Hematopoietic multipotent progenitor cell treated with erythropoietin and hydrocortisone succinate and interleukin-3 and kit ligand, for 15 days (in vitro differentiated cells): ENCODE measurements around the gene TNS1.

Experiments used
- DNase-seq: peaks from one replicate; pipeline ENCODE4 v3.0.0-alpha.2; 2015; ENCODE audit warnings: low spot score

The TNS1 gene

GRCh38 chr2:218015586-218016521 lies 13.1 kb upstream of the TNS1 start:
- DNase-seq: no peak

DNA sequence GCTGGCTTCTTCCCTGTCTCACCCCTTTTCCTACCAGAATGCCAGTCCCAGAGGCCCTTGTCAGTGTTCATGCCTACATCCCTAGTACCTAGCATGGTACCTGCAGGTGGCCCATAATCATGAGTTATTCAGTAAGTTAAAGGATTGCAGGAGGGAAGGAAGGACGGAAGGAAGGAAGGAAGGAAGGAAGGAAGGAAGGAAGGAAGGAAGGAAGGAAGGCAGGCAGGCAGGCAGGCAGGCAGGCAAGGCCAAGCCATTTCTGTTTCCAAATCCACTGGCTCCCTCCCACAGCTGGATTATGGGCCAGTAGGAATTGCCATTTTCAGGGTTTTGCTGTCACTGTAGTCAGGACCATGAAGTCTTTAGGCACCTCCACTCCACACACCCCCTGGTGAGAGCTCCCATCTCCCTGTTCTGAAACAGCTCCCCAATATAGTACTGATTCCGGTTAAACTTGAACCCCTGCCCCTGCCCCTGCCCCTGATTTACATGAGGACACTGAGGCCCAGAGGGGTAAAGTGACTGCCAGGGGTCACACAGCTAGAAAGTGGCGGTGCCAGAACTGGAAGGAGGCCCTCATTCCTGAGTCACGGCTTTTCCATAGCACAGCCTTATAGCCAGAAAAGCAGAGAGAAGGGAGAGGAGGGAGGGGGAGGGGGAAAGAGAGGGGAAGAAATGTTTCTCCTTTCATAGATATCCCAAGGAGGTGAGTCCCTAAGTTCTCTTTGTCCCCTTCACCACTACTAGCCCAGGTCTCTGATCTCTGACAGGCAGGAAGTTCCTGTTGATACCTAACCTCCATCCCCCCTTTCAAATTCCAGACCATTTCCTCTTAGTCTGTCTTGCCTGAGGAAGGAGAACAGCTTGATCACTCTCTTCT lies 12.2 kb upstream of the TNS1 start:
- DNase-seq: no peak

DNA sequence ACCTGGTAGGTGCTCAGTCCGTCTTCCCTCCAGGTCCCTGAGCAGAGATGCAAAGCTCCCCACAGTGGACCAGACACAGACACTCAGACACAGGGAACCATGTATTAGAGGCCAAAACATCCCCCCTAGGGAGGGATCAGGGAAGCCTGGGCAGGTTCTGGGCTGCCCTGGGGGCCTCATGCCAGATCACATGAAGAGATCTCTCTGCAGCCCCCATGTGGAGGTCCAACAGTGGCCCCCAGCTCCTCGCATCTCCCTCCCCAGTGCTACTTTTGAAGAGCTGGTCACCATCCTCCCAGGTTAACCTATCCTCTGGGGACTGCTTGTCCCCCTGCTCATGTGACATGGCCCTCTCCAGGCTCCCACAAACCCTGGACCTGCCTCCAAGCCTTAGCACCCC lies 10.5 kb upstream of the TNS1 start:
- no peak for DNase-seq

DNA sequence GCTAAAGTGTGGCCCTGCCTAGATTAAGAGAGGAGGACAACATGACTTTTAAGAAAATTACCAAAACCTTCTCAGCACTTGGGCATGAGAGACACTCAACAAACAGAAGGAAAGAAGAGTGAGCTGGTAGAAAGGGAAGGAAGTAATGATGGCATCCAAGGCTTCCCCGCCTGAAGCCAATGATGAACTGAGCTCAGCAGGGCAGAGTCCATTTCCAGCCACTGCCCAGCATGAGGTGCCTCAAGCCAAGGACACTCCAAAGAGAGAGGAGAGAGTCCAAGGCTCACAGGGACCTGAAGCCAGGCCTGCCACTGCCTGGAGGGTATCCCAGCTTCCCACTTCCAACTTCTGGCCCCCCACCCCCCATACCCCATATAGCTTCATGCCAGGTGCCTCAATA lies 9.5 kb upstream of the TNS1 start:
- no peak for DNase-seq

GRCh38 chr2:218011653-218012040 lies 8.9 kb upstream of the TNS1 start:
- no peak for DNase-seq

DNA sequence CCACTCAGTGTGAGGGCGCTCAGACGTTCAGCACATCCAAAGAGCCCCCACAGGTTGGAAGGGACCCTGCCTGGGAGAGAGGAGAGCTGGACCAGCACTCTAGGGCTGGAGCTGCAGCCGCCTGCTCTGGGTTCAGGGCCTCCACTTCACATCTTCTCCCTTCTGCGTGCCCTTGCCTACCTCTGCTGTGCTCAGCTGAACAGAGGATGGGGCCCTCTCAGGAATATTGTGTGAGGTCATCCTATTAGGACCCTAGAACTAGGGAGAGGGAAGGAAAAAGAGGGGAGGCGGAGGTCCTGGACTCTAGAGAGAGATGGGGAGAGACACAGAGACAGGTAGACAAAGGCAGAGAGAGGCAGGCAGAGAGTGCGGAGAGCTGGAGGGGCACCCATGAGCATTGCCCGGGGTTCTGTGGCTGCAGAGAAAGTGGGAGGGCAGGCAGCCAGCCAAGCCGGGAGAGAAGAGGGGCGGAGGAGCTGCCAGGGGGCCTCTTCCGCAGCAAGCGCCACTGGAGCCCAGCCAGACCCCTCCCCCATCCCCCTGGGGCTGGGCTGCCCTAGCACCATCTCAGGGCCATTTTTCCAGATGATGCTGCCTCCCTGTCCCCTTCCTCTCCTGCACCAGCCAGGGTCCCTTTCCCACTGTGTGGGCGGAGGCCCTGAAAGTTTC lies 8.3 kb upstream of the TNS1 start:
- DNase-seq: no peak

DNA sequence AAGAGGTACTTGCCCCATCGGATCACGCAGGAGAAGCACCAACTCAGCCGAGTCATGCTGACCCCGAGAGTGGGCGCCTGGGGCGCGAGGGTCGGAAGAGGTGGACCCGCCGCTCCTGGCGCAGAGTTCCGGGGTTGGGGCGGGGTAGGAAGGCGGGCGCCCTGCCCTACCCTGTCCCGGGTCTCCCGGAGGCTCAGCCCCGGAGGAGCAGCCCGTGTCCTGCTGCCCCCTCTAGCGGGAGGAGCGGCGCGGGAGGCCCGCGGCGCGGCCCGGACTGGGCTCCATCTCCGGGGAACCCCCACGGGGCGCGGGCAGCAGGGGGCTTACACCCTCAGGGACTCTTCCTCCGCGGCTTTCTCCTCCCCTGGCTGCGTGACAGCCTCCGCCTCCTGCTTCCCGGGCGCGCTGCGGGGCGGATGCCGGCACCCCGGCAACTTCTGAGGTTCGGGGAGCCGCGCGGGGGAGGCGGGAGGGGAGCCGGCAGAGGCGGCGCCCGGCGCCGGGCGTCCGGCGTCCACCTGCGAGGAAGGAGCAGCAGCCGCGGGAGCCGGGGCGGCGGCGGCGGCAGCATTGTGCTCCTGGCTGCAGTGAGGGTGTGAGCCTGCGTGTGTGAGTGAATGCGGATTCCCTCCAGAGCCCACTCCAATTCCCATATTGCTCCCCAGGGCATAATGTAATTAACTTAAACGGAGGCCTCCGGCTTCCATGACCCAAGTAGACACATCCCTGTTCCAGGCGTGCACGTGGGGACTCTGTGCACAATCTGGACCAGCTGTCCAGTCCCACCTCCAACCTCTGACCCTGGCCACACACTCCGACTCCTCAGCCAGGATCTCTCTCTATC lies 7.6 kb upstream of the TNS1 start:
- DNase-seq: no peak

DNA sequence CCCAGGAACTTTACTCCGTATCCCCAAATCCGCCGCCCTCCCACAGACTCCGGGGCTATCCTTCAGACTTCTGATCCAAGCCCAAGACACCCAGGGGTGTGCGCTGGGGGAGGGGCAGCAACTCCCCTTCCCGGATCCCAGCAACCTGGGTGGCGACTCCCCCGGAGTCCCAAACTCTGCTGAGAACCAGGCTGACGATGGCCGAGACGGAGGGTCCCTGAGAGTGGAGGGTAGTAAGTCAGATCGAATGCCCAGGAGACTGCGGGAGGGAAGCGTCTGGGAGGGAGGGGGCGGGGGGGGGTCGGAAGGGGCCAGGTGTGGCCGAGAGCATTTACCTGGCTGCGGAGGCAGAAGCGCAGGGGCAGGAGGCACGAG lies 7.0 kb upstream of the TNS1 start:
- DNase-seq: no peak

DNA sequence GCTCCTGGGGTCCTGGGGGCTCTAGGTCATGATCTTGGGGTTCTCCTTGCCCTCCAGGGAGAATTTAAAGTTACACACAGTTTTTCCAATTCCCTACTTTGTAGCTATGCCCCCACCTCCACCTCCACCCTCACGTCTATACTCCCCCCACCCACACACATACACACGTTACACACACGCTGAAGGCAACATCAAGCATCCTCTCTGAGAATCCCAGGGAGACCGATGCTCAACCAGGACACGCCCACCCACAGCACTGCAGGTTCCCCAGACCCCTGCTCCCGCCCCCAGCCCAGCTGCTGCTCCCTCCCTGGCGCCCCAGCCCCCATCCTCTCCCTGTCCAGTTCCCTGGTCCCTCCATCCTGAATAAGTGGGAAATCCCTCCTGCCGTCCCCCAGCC lies 6.4 kb upstream of the TNS1 start:
- no peak for DNase-seq

DNA sequence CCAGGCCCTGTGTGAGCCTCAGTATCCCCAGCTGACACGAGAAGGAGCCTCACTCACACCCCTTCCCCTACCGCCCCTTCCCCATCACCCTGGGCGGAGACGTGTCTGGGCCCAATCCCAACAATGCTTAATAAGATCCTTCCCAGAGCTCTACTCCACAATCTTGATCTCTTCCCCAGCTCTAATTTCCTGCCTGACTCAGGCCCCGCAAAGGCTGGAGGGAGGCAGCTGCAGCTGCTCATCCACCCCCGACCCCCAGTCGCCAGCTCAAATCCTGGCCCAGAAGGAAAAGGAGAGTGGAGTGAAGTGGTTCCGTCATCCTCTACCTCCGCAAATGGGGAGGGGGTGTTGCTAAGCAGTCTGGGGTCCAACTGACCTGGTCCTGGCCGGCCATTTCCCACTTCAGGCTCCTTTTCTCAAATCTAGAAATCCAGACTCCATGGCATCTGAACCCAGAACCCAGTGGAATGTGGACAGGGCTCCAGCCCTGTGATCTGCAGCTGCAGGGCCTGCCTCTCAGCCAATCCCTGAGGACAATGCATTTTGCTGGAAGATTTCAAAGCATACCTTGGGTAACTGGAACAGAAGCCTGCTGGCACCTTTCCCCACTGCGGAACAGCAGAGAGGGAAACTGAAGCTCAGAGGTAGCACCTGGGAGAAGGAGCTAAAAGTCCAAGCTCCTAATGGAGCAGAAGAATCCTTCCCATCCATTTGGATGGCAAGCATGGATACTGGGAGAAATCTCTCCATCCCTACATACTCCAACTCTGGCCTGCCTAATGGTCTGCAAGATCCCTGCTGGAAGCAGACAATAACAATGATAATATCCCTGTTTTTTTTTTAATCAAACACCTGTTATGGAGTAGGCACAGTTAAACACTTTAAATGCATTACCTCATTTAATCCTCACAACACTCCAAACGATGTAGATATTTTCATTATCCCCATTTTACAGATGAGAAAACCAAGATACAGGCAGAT lies 5.6 kb upstream of the TNS1 start:
- no peak for DNase-seq

GRCh38 chr2:218006741-218007140 lies 3.9 kb upstream of the TNS1 start:
- DNase-seq: no peak

GRCh38 chr2:218005486-218005885 lies 2.7 kb upstream of the TNS1 start:
- DNase-seq: no peak

GRCh38 chr2:218005028-218005427 lies 2.2 kb upstream of the TNS1 start:
- DNase-seq: no peak

DNA sequence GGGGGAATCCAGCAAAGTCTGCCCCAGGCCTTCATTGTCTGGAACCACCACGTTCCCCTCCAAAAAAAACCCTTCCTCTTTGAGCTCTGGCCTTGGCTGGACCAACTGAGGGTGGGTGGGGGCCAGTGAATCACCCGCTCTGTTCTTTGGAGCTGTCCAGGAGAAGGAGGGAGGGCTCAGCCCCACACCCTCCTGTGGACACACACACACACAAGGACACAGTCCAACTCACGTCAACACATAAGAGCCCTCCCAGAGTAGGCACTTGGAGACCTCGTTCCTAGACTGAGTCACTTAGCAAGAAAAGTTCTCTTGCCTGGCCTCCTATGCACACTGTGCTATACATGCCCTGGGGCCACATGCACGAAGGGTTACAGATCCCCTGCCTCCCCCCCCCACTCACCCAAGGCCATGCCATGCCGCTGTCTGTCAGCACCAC lies 1.2 kb upstream of the TNS1 start:
- no peak for DNase-seq

DNA sequence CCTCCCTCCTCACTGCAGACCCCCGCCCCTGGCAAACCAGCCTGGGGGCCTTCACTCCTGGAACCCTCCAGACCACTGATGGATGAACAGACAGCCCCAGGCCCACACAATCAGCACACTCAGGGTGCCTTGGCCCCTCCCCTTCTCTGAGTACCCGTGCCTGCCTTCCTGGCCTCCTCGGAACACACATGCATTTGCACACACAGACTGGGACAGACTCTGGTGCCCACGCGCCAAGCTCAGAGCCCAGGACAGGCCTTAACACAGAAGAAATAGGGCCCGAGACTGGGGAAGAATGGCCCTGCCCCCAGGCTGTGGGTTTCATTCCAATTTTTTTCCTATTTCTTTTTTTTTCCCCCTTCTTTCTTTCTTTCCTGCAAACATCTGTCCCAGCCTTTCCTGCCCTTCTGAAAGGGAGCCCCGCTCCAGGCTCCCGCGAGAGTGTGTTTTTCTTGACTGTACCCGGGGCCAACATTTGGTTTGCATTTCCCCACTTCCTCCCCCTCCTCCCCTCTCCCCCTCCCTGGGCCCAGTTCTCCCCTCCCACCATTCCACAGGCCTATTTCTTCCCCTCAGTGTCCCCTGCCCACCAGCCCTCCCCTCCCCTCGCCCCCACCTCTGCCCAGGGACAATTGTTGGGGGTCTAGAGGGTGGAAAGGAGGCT lies 618 bp upstream of the TNS1 start:
- no peak for DNase-seq

DNA sequence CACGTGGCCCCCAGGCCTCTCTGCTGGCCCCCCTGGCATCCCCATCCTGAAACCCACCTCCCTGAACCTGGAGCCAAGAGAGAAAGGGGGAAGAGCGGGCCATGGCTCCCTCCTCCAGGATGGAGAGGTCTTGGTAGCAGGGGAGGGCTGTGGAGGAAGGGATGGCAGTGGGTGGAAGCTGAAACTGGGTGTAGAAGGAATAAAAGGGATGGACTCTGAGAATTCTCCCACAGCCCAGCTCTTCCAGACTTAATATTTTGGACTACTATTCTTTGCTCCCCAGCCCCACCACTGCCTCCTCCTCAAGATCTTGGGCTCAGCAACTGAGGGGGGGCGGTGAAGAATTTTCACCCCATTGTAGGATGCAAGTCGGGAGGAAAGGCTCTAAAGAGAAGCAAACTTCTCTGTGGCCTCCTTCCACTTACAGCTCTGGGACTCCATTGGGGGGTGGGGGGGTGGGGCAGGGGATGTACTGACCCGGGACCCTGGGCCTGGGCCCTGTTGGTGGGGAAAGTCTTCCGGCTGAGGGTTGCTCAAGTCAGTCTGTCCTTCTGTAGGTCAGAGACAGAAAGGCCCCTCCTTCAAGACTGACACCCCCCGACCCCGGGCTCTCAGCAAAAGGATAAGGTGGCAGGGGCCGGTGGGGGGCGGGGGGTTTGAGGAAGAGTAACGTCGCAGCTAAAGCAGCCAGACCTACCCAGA lies 501 bp downstream of the TNS1 start:
- DNase-seq: no peak

DNA sequence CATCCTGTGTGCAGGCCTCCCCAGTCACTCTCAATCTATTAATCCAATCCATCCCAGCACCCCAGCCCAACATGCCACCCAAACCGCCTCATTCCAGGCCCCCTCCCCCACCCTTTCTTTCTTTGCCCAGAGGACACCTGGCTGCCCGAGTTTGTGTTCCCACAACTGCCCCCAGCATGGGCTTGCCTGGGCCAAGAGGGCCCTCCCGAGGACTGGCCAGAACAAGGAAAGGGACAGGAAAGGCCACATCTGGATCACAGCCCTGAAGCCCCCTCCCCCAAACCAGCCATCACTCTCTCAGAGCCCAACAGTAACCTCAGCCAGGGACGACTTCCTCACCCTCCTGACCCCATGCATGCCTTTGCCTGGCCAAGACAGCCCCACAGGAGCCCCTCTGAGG lies 1.2 kb downstream of the TNS1 start:
- no peak for DNase-seq

GRCh38 chr2:218000136-218000535 lies 2.7 kb downstream of the TNS1 start:
- DNase-seq: no peak

- DNase-seq: no peak
These were observed 3.2 kb downstream of the TNS1 start for GRCh38 chr2:217999595-217999959.
